WTC11 (cell line): Measurements from ENCODE around the gene TMEM60. TPM values are rescaled to one million over a fixed set of nuclear protein-coding genes. Genes with fewer than 3 reads are reported as not detected.

Experiments used
- ATAC-seq: fragments of 200-7000 bp; cut with Tn5 transposase; 2 replicates; pipeline ENCODE4 v1.10.0; 2021; ENCODE audit warnings: mild to moderate bottlenecking, moderate library complexity
- CTCF ChIA-PET: fragments of 300-600 bp; sonication (Branson Sonifier 250); formaldehyde crosslinking; loops from one replicate; lab custom pipeline; 2021; ENCODE audit warnings: antibody characterized with exemption; lab: Charles Lee
- POLR2A ChIA-PET: fragments of 350-600 bp; sonication (Branson Sonifier 250); formaldehyde crosslinking; loops from one replicate; lab custom pipeline; 2021; ENCODE audit warnings: antibody characterized with exemption; lab: Charles Lee
- DNase-seq: peaks from one replicate; pipeline ENCODE4 v3.0.0; 2021; ENCODE audit warnings: low spot score
- H3K27ac Mint-ChIP-seq: 2 replicates; pipeline ENCODE4 v1.8.0; 2021; ENCODE audit warnings: mixed read lengths
- H3K27me3 Mint-ChIP-seq: 2 replicates; pipeline ENCODE4 v1.8.0; 2021; ENCODE audit warnings: low read depth, mild to moderate bottlenecking, moderate library complexity, mixed read lengths
- H3K36me3 Mint-ChIP-seq: 2 replicates; pipeline ENCODE4 v1.8.0; 2021; ENCODE audit warnings: mixed read lengths
- H3K4me1 Mint-ChIP-seq: 2 replicates; pipeline ENCODE4 v1.8.0; 2022; ENCODE audit warnings: mixed read lengths
- H3K4me3 Mint-ChIP-seq: 2 replicates; pipeline ENCODE4 v1.8.0; 2021; ENCODE audit warnings: mild to moderate bottlenecking, moderate library complexity, mixed read lengths
- H3K9me3 Mint-ChIP-seq: 2 replicates; pipeline ENCODE4 v1.8.0; 2021; ENCODE audit warnings: mixed read lengths
- ATF1 ChIP-seq: sonication (generic); formaldehyde crosslinking; IDR thresholded peaks from 2 replicates; pipeline ENCODE4 v1.8.1; 2023; ENCODE audit warnings: mild to moderate bottlenecking, moderate library complexity, missing genetic modification reagents
- ATF3 ChIP-seq: sonication (generic); formaldehyde crosslinking; conservative IDR thresholded peaks from 2 replicates; pipeline ENCODE4 v1.8.1; 2022; ENCODE audit warnings: mild to moderate bottlenecking, missing genetic modification reagents
- CREB1 ChIP-seq: sonication (generic); formaldehyde crosslinking; IDR thresholded peaks from 2 replicates; pipeline ENCODE4 v1.8.0; 2023; ENCODE audit warnings: mild to moderate bottlenecking, missing genetic modification reagents
- CTCF ChIP-seq: fragments of 200-600 bp; IDR thresholded peaks from 2 replicates; pipeline ENCODE4 v1.8.0; 2022; ENCODE audit warnings: antibody characterized with exemption
- ESRRA ChIP-seq: sonication (generic); formaldehyde crosslinking; IDR thresholded peaks from 2 replicates; pipeline ENCODE4 v1.8.1; 2022; ENCODE audit warnings: mild to moderate bottlenecking, missing genetic modification reagents, borderline replicate concordance
- FOXP1 ChIP-seq: sonication (generic); formaldehyde crosslinking; IDR thresholded peaks from 2 replicates; pipeline ENCODE4 v1.8.0; 2022; ENCODE audit warnings: missing genetic modification reagents, mild to moderate bottlenecking, moderate library complexity, borderline replicate concordance
- IRF1 ChIP-seq: sonication (generic); formaldehyde crosslinking; IDR thresholded peaks from 2 replicates; pipeline ENCODE4 v1.8.0; 2023; ENCODE audit warnings: missing genetic modification reagents
- MLX ChIP-seq: sonication (generic); formaldehyde crosslinking; IDR thresholded peaks from 2 replicates; pipeline ENCODE4 v1.8.1; 2023; ENCODE audit warnings: mild to moderate bottlenecking, missing genetic modification reagents, moderate library complexity
- MYBL2 ChIP-seq: sonication (generic); formaldehyde crosslinking; IDR thresholded peaks from 2 replicates; pipeline ENCODE4 v1.8.1; 2023; ENCODE audit warnings: mild to moderate bottlenecking, moderate library complexity, missing genetic modification reagents
- NFYB ChIP-seq: sonication (generic); formaldehyde crosslinking; conservative IDR thresholded peaks from 2 replicates; pipeline ENCODE4 v1.8.0; 2022; ENCODE audit warnings: low read depth, missing genetic modification reagents
- NR1H2 ChIP-seq: sonication (generic); formaldehyde crosslinking; IDR thresholded peaks from 2 replicates; pipeline ENCODE4 v1.9.0; 2021; ENCODE audit warnings: mild to moderate bottlenecking, moderate library complexity, missing genetic modification reagents
- PRDM15 ChIP-seq: sonication (generic); formaldehyde crosslinking; IDR thresholded peaks from 2 replicates; pipeline ENCODE4 v1.8.0; 2022; ENCODE audit warnings: missing genetic modification reagents
- PREB ChIP-seq: sonication (generic); formaldehyde crosslinking; IDR thresholded peaks from 2 replicates; pipeline ENCODE4 v1.8.1; 2022; ENCODE audit warnings: mild to moderate bottlenecking, missing genetic modification reagents, moderate library complexity, borderline replicate concordance
- TP53 ChIP-seq: sonication (generic); formaldehyde crosslinking; IDR thresholded peaks from 2 replicates; pipeline ENCODE4 v1.8.1; 2023; ENCODE audit warnings: mild to moderate bottlenecking, missing genetic modification reagents
- ZBTB43 ChIP-seq: sonication (generic); formaldehyde crosslinking; IDR thresholded peaks from 2 replicates; pipeline ENCODE4 v1.8.1; 2023; ENCODE audit warnings: mild to moderate bottlenecking, missing genetic modification reagents
- ZMAT4 ChIP-seq: fragments of 250-450 bp; sonication (Bioruptor Pico); IDR thresholded peaks from 2 replicates; pipeline ENCODE4 v1.9.0; 2021; ENCODE audit warnings: mild to moderate bottlenecking
- ZNF219 ChIP-seq: sonication (generic); formaldehyde crosslinking; IDR thresholded peaks from 2 replicates; pipeline ENCODE4 v1.8.0; 2023; ENCODE audit warnings: missing genetic modification reagents, mild to moderate bottlenecking, borderline replicate concordance
- ZNF396 ChIP-seq: fragments of 250-450 bp; sonication (Bioruptor Pico); IDR thresholded peaks from 2 replicates; pipeline ENCODE4 v1.8.0; 2021; ENCODE audit warnings: mild to moderate bottlenecking, moderate library complexity, borderline replicate concordance
- ZNF416 ChIP-seq: fragments of 250-450 bp; sonication (Bioruptor Pico); IDR thresholded peaks from 2 replicates; pipeline ENCODE4 v1.9.0; 2021; ENCODE audit warnings: mild to moderate bottlenecking, inconsistent platforms
- total RNA-seq: library from RNA; stranded (reverse); gene quantifications from 3 replicates; pipeline ENCODE4 v1.2.3, GENCODE V29; 2021

The TMEM60 gene
- total RNA-seq, 1 experiment from 2014 or later: 21.5 TPM

- DNase-seq: no peak
- H3K4me1 Mint-ChIP-seq: no peaks in the 10 kb centered on the region
- no peaks in the 10 kb centered on the region for H3K9me3 Mint-ChIP-seq
- peaks cover 11% of the 10 kb centered on the region for H3K36me3 Mint-ChIP-seq
- ChIA-PET CTCF (interaction anchor here (1.5 kb wide), 1 partner anchor 101 kb away, joined by 4 read pairs; no protein-coding TSS in a partner anchor), POLR2A (no interaction called here)
- ATAC-seq: no peak
- TF ChIP-seq FOXP1 (CRISPR knock-in tag): no peak
- TF ChIP-seq PRDM15 (CRISPR knock-in tag): no peak
- TF ChIP-seq ZNF416 (CRISPR knock-in tag): no peak
- TF ChIP-seq ZNF219 (CRISPR knock-in tag): no peak
- no peak for TF ChIP-seq ATF3 (CRISPR knock-in tag)
- no peak for TF ChIP-seq NFYB (CRISPR knock-in tag)
- TF ChIP-seq MLX (CRISPR knock-in tag): no peak
- no peak for TF ChIP-seq PREB (CRISPR knock-in tag)
- no peak for TF ChIP-seq ZMAT4
- no peak for TF ChIP-seq MYBL2 (CRISPR knock-in tag)
- TF ChIP-seq IRF1: no peak
- no peak for TF ChIP-seq ZBTB43 (CRISPR knock-in tag)
- no peak for TF ChIP-seq ATF1
- no peak for TF ChIP-seq CREB1 (CRISPR knock-in tag)
- TF ChIP-seq TP53: no peak
- no peak for TF ChIP-seq NR1H2
- TF ChIP-seq ESRRA (CRISPR knock-in tag): no peak
- no peak for TF ChIP-seq ZNF396 (CRISPR knock-in tag)
- no peaks in the 10 kb centered on the region for H3K27me3 Mint-ChIP-seq
- no peak overlapping the region for H3K4me3 Mint-ChIP-seq
- no peak overlapping the region for H3K27ac Mint-ChIP-seq
Observed at GRCh38 chr7:77753173-77753572, 45.1 kb downstream of the TMEM60 start.

GRCh38 chr7:77752016-77752415, 46.2 kb downstream of the TMEM60 start:
- Mint-ChIP-seq H3K36me3 (peaks cover 11% of the 10 kb centered on the region), H3K27ac (no peak overlapping the region), H3K9me3 (no peaks in the 10 kb centered on the region), H3K27me3 (no peaks in the 10 kb centered on the region), H3K4me1 (no peaks in the 10 kb centered on the region), H3K4me3 (no peak overlapping the region)
- no peak for DNase-seq
- ChIA-PET POLR2A (no interaction called here), CTCF (no interaction called here)
- ATAC-seq: no peak
- TF ChIP-seq CTCF: no peak
